CD4-positive, CD25-positive, alpha-beta regulatory T cell (primary cell): ENCODE results near the gene BTRC. TPM values are rescaled to one million over a fixed set of nuclear protein-coding genes. Genes with fewer than 3 reads are reported as not detected.
"Not testable (repeated sequence)": the region's sequence is repeated elsewhere in the genome, so short reads cannot be mapped to it uniquely, and the experiment has no call there.

ENCODE experiments used
- ATAC-seq, 2 donors: fragments of 150-1000 bp; cut with Tn5 transposase; one replicate each; pipeline ENCODE4 v1.10.0; 2021; ENCODE audit warnings: low read depth in 2 of 2, moderate number of reproducible peaks in 2 of 2, moderate library complexity in 1 of 2
- DNase-seq, 3 donors: peaks; one replicate each; pipeline versions ENCODE4 v3.0.0 to v3.0.0-alpha.2; 2012 to 2022; ENCODE audit warnings: mixed read lengths in 1 of 3
- H3K27ac ChIP-seq: one replicate; pipeline ENCODE4 v1.7.0; 2013; ENCODE audit warnings: mild to moderate bottlenecking, low read length; ENCODE audit not compliant: insufficient read depth, poor library complexity, severe bottlenecking
- H3K27me3 ChIP-seq: one replicate; pipeline ENCODE4 v1.7.0; 2013; ENCODE audit warnings: low read length; ENCODE audit not compliant: control insufficient read depth, insufficient read depth
- H3K36me3 ChIP-seq: one replicate; pipeline ENCODE4 v1.7.0; 2013; ENCODE audit warnings: mild to moderate bottlenecking, low read length, moderate library complexity; ENCODE audit not compliant: control insufficient read depth, insufficient read depth
- H3K4me1 ChIP-seq: 2 replicates; pipeline ENCODE4 v1.7.0; 2013; ENCODE audit warnings: mild to moderate bottlenecking, low read length; ENCODE audit not compliant: insufficient read depth, control insufficient read depth, poor library complexity, severe bottlenecking
- H3K4me3 ChIP-seq: one replicate; pipeline ENCODE4 v1.7.0; 2013; ENCODE audit warnings: low read depth, mild to moderate bottlenecking, low read length, moderate library complexity
- H3K9me3 ChIP-seq, 2 experiments: 1 replicate in 1 of 2; 2 replicates in 1 of 2; pipeline ENCODE4 v1.7.0; 2013; ENCODE audit warnings: low read length in 2 of 2, mild to moderate bottlenecking in 1 of 2, moderate library complexity in 1 of 2; ENCODE audit not compliant: control insufficient read depth in 2 of 2
- H3K27ac Mint-ChIP-seq, 3 donors: one replicate each; pipeline ENCODE4 v1.8.0; 2020 to 2022; ENCODE audit warnings: mild to moderate bottlenecking in 3 of 3, mixed read lengths in 3 of 3, moderate library complexity in 2 of 3
- H3K27me3 Mint-ChIP-seq: one replicate; pipeline ENCODE4 v1.8.0; 2022; ENCODE audit warnings: mild to moderate bottlenecking, mixed read lengths
- H3K36me3 Mint-ChIP-seq: one replicate; pipeline ENCODE4 v1.8.0; 2020; ENCODE audit warnings: mixed read lengths
- H3K4me1 Mint-ChIP-seq, 4 donors: one replicate each; pipeline ENCODE4 v1.8.0; 2020 to 2022; ENCODE audit warnings: mixed read lengths in 4 of 4, mild to moderate bottlenecking in 1 of 4
- H3K4me3 Mint-ChIP-seq, 4 donors: one replicate each; pipeline ENCODE4 v1.8.0; 2020 to 2022; ENCODE audit warnings: mild to moderate bottlenecking in 4 of 4, mixed read lengths in 4 of 4, moderate library complexity in 3 of 4
- H3K9me3 Mint-ChIP-seq, 7 donors: one replicate each; pipeline ENCODE4 v1.8.0; 2020 to 2022; ENCODE audit warnings: mixed read lengths in 7 of 7, mild to moderate bottlenecking in 3 of 7, moderate library complexity in 2 of 7
- polyA plus RNA-seq, 4 donors: library from polyadenylated mRNA; unstranded; fragments of 300-500 nt; fragmentation: Illumina TruSeq; gene quantifications; one replicate each; pipeline ENCODE4 v1.2.3, GENCODE V29; 2021
- total RNA-seq: library from RNA; stranded (reverse); gene quantifications from one replicate; pipeline ENCODE4 v1.2.3, GENCODE V29; 2022

The BTRC gene
- total and polyA plus RNA-seq, 5 donors from 2014 or later, result 6.1 to 17.8 (median 8.9) TPM

DNA sequence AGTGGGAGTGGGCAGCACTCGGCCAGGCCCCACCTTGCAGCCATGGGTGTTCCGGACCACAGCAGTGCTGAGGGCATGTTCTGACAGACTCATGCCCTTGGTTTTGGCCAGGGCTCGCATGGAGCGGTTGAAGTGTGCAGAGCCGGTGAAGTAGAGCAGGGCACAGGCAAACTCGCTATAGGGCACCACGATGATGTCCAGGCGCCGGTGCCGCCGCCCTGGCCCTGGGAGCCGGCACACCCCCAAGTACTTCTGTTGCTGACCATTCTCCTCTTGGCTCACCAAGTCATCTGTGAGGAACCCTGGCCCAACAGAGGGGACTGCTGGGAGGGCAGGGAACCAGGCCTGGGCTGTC is 225.5 kb downstream of the BTRC start:
- no peak overlapping the region for H3K27ac ChIP-seq
- Mint-ChIP-seq H3K4me1 (peaks cover 0 to 7% (median 1%) of the 10 kb centered on the region in 4 donors), H3K27ac (no peak overlapping the region), H3K9me3 (no peaks in the 10 kb centered on the region), H3K36me3 (peaks cover 16% of the 10 kb centered on the region), H3K27me3 (no peaks in the 10 kb centered on the region), H3K4me3 (no peak overlapping the region)
- DNase-seq (no peak), ATAC-seq (no peak)
- H3K4me3 ChIP-seq, result no peak overlapping the region
- no peaks in the 10 kb centered on the region for H3K9me3 ChIP-seq
- peaks cover 45% of the 10 kb centered on the region for H3K36me3 ChIP-seq
- no peaks in the 10 kb centered on the region for H3K27me3 ChIP-seq
- no peaks in the 10 kb centered on the region for H3K4me1 ChIP-seq

DNA sequence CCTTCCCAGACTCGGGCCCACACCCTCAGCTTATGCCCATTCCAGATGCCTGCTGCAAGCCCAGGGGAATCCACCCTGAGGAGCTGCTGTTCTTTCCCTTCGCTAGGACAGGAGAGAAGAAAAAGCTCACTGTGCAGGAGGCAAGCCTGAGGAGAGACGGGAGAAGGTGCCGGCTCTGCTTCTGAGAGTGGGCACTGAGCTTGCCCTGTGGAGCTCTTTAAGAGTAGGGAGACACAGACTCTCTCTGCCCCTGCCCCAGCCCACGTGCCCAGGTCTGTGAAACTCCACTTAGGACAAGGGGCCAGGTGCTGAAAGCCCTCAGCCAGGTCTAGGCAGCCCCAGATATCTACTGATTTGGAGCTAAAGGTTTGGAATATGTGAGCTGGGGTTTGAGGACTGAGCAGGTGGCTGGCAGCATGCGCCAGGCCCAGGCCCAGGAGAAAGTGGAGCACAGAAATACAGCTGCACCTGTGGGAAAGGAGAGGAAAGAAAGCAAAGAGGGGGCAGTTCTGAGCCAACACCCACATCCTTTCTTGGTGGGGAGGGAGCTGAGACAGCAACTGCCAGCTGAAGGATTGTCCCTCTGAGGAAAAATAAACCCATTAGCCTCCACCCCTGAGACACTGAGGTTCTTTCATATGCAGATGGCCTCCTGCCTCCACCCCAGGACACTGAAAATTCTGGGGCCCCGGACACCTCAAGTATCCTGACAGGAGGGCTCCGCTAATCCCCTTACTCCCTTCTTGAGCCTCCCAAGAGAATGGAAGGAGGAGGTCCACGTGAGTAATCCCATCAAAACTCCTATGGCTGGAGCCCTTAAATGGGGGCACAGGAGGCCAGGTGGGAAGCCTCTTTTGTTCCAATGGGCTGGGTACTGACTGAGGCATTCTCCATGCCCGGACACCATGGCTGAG is 226.8 kb downstream of the BTRC start:
- no peaks in the 10 kb centered on the region for H3K27me3 Mint-ChIP-seq
- no peak for DNase-seq
- peaks cover 0 to 15% (median 4%) of the 10 kb centered on the region in 4 donors for H3K4me1 Mint-ChIP-seq
- Histone ChIP-seq H3K4me1 (no peaks in the 10 kb centered on the region), H3K4me3 (no peak overlapping the region), H3K36me3 (peaks cover 45% of the 10 kb centered on the region), H3K27ac (no peak overlapping the region), H3K27me3 (no peaks in the 10 kb centered on the region), H3K9me3 (no peaks in the 10 kb centered on the region)
- peaks cover 21% of the 10 kb centered on the region for H3K36me3 Mint-ChIP-seq
- H3K4me3 Mint-ChIP-seq, result no peak overlapping the region
- no peak for ATAC-seq
- H3K9me3 Mint-ChIP-seq, result no peaks in the 10 kb centered on the region
- peak overlapping the region in 1 of 3 donors; percentile 7 for H3K27ac Mint-ChIP-seq

DNA sequence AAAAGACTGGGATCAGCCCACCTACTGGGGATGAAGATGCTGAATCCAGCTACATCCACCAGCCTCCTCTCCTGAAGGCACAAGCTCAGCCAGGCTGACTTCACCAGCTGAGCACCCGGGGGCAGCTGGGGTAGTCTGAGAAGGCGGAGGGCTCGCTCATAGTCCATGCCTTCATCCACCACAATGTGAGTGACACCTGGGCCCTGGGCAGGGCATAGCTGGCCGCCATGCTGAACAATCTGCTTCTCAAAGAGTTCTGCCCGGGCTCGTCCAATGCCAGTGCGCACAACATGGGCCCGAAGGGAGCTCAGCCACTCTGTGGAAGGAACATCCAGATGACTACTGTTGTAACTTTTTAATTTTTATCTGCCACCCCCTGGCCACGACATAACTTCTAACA is 231.9 kb downstream of the BTRC start:
- no peaks in the 10 kb centered on the region for H3K27me3 ChIP-seq
- DNase-seq, result no peak
- Mint-ChIP-seq H3K4me3 (peak overlapping the region in 2 of 4 donors; percentile 34 to 97), H3K27me3 (peaks cover 6% of the 10 kb centered on the region), H3K27ac (no peak overlapping the region), H3K9me3 (no peaks in the 10 kb centered on the region), H3K4me1 (peaks cover 0 to 46% (median 28%) of the 10 kb centered on the region in 4 donors), H3K36me3 (peaks cover 21% of the 10 kb centered on the region)
- no peak overlapping the region for H3K27ac ChIP-seq
- H3K4me3 ChIP-seq, result no peak overlapping the region
- H3K4me1 ChIP-seq, result peaks cover 21% of the 10 kb centered on the region
- ATAC-seq, result no peak
- peaks cover 20% of the 10 kb centered on the region for H3K36me3 ChIP-seq
- H3K9me3 ChIP-seq, result no peaks in the 10 kb centered on the region

DNA sequence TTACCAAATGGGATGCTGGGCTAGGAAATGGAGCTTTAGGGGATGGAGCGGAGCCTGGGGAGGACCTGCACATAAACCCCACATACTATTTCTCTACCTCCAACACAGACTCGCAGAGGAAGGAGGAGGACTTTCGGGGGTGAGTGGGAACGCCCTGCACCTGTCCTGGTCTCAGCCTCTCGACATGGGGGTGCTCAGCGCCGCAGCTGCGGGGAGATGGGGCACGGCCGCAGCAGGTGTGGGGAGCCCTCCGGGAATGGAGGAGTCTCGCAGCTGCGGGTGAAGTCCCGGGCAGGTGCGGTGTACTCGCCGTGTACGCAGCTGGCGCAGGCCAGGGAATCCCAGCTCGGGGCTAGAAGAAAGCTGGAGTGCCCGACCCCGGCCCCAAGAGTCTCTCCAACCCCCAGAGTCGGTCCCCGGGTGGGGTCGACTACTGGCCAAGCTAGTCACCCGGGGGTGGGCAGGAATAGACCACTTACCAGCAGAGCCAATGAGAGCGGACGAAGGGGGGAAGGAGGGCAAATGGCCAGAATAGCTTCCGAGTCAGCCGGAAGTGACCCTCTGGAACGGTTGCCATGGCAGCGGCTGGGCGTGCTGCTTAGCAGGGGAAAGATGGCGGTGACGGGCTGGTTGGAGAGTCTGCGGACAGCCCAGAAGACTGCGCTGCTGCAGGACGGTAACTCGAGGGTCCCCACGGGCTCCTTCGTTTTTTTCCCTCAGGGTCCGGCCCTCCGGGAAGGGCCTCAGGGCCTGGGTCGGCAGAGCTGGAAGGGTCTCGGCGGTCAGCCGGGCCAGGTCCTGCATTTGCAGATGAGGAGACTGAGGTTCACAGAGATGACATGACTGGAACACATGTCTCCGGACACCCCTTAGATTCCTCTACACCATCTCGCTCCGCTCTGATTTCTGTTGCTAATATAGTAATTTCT is 234.0 kb downstream of the BTRC start, which contains the start of the genes DPCD and POLL:
Gene DPCD, plus strand, starts transcription at position 597 of the 929 bp plus-strand sequence. Its CDS starts 16 bp downstream, at position 613.
Gene POLL, minus strand, starts transcription at position 533 of the 929 bp plus-strand sequence. CDS start 897 bp downstream, outside the sequence.
- Histone ChIP-seq H3K4me1 (peaks cover 21% of the 10 kb centered on the region), H3K4me3 (peak within 1 kb of the TSS; percentile 86), H3K27ac (peak within 1 kb of the TSS; percentile 65), H3K36me3 (peaks cover 10% of the 10 kb centered on the region), H3K27me3 (no peaks in the 10 kb centered on the region), H3K9me3 (no peaks in the 10 kb centered on the region)
- Mint-ChIP-seq H3K27me3 (peaks cover 6% of the 10 kb centered on the region), H3K4me1 (peaks cover 0 to 46% (median 28%) of the 10 kb centered on the region in 4 donors), H3K36me3 (peaks cover 16% of the 10 kb centered on the region), H3K4me3 (peak within 1 kb of the TSS; percentile 94 to 97 (median 95)), H3K9me3 (no peaks in the 10 kb centered on the region), H3K27ac (peak within 1 kb of the TSS; percentile 77 to 93 (median 87))
- peak; percentile 81 to 91 (median 85) for DNase-seq
- ATAC-seq, result peak; percentile 91 to 94

DNA sequence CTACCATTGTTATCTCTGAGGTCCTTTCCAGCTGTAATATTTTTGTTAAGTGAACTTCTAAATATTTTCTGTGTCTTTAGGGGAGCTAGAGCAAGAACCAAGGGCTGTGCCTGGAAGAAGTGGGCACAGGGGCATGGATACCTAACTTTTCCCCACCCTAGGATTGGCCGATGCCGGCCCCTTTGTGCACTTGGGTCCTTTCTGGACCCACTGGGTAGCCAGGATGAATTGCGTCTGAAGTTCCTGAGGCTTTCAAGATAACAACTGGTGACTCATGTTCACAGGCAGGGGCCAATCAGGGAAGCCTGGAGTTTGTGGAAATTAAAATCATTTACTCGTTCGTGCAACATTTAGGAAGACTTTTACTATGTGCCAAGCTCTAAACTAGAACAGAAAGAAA is 234.9 kb downstream of the BTRC start:
- Mint-ChIP-seq H3K36me3 (peaks cover 10% of the 10 kb centered on the region), H3K4me1 (peaks cover 0 to 42% (median 28%) of the 10 kb centered on the region in 4 donors), H3K4me3 (peak overlapping the region; percentile 94 to 97 (median 95)), H3K27me3 (peaks cover 6% of the 10 kb centered on the region), H3K9me3 (no peaks in the 10 kb centered on the region), H3K27ac (no peak overlapping the region)
- Histone ChIP-seq H3K27me3 (no peaks in the 10 kb centered on the region), H3K4me3 (peak overlapping the region; percentile 86), H3K27ac (no peak overlapping the region), H3K36me3 (peaks cover 1% of the 10 kb centered on the region), H3K9me3 (no peaks in the 10 kb centered on the region), H3K4me1 (peaks cover 21% of the 10 kb centered on the region)
- ATAC-seq (no peak), DNase-seq (no peak)

DNA sequence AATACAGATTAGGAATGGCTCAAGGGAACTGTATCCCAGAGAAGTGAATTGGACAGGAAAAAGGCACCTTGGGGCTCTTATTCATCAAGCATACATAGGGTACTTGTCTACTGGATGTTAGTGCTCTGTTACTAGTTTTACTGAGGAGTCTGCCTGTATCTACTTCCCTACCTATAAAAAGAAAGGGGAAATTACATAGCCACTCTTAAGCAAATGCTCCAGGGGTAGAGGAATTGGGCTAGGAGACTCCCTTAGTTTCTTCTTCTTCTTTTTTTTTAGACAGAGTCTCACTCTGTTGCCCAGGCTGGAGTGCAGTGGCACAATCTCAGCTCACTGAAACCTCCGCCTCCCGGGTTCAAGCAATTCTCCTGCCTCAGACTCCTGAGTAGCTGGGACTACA is 239.4 kb downstream of the BTRC start:
- ATAC-seq, H3K9me3 Mint-ChIP-seq, H3K27ac Mint-ChIP-seq, H3K36me3 Mint-ChIP-seq, H3K36me3 ChIP-seq, H3K4me1 ChIP-seq, H3K4me3 ChIP-seq, H3K27me3 ChIP-seq, H3K4me1 Mint-ChIP-seq, DNase-seq, H3K9me3 ChIP-seq, H3K27me3 Mint-ChIP-seq, H3K4me3 Mint-ChIP-seq, H3K27ac ChIP-seq: not testable (repeated sequence)

DNA sequence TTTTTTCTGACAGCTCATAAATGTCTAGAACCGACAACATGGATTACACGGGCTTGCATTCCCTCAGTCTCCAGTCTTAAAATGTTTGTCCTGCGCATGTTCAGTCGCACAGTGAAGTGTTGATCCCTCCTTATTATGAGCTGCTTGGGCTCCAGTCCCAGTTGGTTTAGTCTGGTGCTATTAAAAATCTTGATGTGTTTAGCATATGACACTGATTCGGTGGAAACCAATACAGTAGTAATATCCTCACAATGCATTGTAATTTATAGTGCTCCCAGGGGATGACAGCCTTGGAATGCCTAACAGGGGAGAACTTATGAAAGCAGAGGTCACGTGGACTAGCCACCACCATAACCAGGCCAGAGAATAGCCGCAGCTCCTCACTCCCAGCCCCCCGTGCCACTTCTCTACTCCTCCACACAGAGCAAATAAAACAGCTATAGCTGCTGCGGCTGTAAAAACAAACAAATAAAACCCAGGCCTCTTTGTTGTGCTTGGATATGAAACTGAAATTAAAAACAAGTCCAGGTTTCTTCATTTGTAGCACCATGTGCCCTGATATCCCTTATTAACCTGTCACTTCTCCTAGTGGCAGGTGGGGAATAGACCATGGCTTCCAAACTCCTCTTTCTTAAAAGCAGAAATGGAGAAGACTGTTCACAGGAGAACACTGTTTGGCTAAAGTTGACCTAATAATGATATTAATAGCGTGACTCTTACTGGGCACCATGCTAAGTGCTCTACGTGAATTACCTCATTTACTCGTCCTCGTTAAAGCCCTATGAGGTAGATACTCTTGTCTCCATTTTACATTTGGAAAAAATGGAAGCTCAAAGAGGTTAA is 241.8 kb downstream of the BTRC start:
- Histone ChIP-seq H3K9me3 (no peaks in the 10 kb centered on the region), H3K36me3 (no peaks in the 10 kb centered on the region), H3K27ac (no peak overlapping the region), H3K4me1 (no peaks in the 10 kb centered on the region), H3K27me3 (no peaks in the 10 kb centered on the region), H3K4me3 (no peak overlapping the region)
- Mint-ChIP-seq H3K9me3 (peaks cover 0 to 2% (median 0%) of the 10 kb centered on the region in 7 donors), H3K36me3 (no peaks in the 10 kb centered on the region), H3K27ac (no peak overlapping the region), H3K27me3 (no peaks in the 10 kb centered on the region), H3K4me1 (no peaks in the 10 kb centered on the region), H3K4me3 (no peak overlapping the region)
- ATAC-seq (no peak), DNase-seq (no peak)
